Stimulated activated CD8-positive, alpha-beta memory T cell treated with anti-CD3 and anti-CD28 coated beads, Interleukin-15, amount 100 ng/mL, for 1 hour (primary cell): ENCODE results near the gene PPP1R3A.

Source experiments
- DNase-seq: peaks from one replicate; pipeline ENCODE4 v3.0.0-alpha.2; 2020; ENCODE audit warnings: low read depth

The PPP1R3A gene

DNA sequence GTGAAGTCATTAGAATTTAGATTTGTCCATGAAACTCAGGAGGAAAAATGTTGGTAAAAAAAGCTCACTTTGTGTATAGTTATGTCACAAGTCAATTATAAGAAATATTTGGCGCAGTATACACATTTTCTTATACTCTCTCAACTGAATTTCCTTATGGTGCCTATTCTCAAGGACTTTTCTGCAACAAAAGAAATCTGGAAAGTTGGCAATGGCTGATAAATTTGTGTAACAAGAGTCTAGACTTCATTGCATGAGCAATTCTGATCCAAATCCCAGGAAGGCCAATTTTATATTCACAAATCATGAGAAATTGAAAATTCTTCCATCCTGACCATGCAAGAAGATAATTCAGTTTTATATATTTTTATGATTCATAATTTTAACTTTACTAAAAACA is 35.7 kb downstream of the PPP1R3A start:
- no peak for DNase-seq

- no peak for DNase-seq
Measured at GRCh38 chr7:113880559-113880958, 38.2 kb downstream of the PPP1R3A start.

- no peak for DNase-seq
Measured at GRCh38 chr7:113878394-113878992, 40.3 kb downstream of the PPP1R3A start.

DNA sequence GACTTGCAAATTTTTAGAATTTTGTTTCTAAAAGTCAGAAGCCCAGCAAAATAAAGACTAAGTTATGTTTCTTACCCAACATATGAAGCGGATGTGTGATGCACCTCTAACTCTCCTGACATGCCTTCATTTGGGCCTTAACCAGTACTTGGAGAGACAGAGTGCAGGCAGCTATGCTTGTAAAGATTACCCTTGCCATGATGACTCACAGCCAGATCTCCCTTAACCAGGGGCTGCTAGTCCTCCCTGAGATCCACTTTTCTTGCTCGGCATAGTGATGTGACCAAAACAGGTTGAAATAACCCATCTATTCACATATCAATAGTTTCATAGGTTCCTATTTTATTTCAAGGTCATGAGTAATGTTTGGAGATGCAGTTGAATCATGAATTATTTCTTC is 43.6 kb downstream of the PPP1R3A start:
- DNase-seq, result no peak

DNA sequence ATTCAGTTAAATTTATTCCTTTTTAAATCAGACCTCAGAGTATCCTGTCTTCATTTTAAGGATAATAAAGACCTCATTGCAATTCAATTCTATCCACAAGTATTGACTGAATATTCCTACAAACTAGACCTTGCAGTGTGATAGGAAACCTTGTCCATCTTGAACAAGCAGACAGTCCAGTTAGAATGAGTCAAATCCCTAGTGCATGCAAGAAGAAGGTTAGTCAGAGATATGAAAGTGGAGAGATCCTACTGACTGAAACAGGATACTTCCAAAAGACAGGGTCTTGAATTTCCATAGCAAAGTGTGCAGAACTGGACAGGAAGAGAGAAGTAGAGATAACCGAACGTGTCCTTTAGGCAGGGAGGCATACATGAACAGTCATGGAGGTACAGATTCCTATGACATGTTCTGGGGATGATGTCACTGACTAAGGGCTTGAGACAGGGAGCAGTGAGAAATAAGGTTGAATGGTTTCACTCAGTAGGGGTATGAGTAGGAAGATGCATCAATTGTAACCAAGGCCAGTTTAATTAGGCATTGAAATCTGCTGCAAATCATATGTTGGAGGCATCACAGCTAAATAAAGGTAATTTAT is 45.2 kb downstream of the PPP1R3A start:
- DNase-seq, result no peak

DNA sequence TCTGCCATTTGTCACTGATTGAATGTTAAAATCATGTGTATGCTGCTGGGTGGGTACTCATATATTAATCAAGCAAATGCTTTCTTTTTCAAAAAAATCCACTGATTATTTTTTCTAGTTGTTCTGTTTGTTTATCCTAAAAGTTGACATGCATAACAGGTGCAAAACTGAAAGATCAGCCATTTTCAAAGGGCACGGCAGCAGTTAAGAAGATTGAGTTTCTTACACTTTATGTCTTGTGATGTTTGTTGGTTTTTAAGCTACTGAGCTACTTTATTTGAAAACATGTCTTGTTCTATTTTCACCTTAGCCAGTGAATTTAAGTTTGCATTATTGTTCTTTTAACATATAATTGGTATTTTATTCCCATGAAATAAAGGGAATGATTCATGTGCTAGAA is 45.8 kb downstream of the PPP1R3A start:
- DNase-seq, result no peak

GRCh38 chr7:113867325-113867724 is 51.5 kb downstream of the PPP1R3A start:
- DNase-seq, result no peak

- no peak for DNase-seq
Measured at GRCh38 chr7:113856010-113856409, 62.8 kb downstream of the PPP1R3A start.

- no peak for DNase-seq
Measured at GRCh38 chr7:113840954-113841353, 77.9 kb downstream of the PPP1R3A start.

- DNase-seq, result no peak
Measured at GRCh38 chr7:113835367-113835766, 83.4 kb downstream of the PPP1R3A start.

GRCh38 chr7:113832196-113832745 is 86.5 kb downstream of the PPP1R3A start:
- no peak for DNase-seq

DNA sequence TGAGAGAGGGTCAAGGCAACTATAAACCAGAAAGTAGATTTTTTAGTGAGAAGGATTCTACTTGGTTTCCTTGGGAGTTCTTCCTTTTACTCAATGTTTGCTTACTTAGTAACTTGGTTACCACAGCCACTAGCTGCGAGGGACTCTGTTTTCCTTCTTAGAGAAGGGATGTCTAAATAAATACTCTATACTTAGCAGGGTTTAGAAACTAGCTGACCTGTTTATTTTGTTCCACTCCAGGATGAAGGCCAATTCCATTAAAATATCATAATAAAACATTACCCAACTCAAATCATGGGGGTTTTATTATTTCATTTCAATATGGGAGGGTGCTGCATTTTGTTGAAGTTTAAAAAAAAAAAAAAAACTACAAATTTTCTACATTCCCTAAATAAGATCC is 87.3 kb downstream of the PPP1R3A start:
- no peak for DNase-seq

- DNase-seq, result no peak
Measured at GRCh38 chr7:113828581-113828980, 90.2 kb downstream of the PPP1R3A start.
